B cell (primary cell): ENCODE measurements around the gene APOM. TPM values are rescaled to one million over a fixed set of nuclear protein-coding genes. Genes with fewer than 3 reads are reported as not detected.

Experiments used
- ATAC-seq: fragments of 200-7000 bp; cut with Tn5 transposase; one replicate; pipeline ENCODE4 v1.10.0; 2021; ENCODE audit warnings: low read depth, mild to moderate bottlenecking, moderate number of reproducible peaks, moderate library complexity
- CTCF ChIA-PET: fragments of 350-600 bp; sonication (Branson Sonifier 250); formaldehyde crosslinking; loops from one replicate; lab custom pipeline; 2021; ENCODE audit warnings: antibody characterized with exemption, inconsistent platforms; lab: Charles Lee
- POLR2A ChIA-PET: fragments of 350-600 bp; sonication (Branson Sonifier 250); formaldehyde crosslinking; loops from one replicate; lab custom pipeline; 2021; ENCODE audit warnings: antibody characterized with exemption; lab: Charles Lee
- DNase-seq: peaks from one replicate; pipeline ENCODE4 v3.0.0; 2013
- H2AFZ ChIP-seq: 2 replicates; pipeline ENCODE4 v1.6.1; 2012; ENCODE audit warnings: mild to moderate bottlenecking, low read depth, low read length; ENCODE audit not compliant: insufficient read depth, poor library complexity, severe bottlenecking
- H3K27ac ChIP-seq, 2 donors: 1 replicate in 1 of 2; 2 replicates in 1 of 2; pipeline ENCODE4 v1.5.1; 2012 to 2013; ENCODE audit warnings: low read length in 2 of 2, mild to moderate bottlenecking in 2 of 2, moderate library complexity in 1 of 2
- H3K27me3 ChIP-seq, 4 experiments: fragments of 200-600 bp in 1 of 4; sonication (generic) in 1 of 4; replicated peaks in 1 of 4; 1 replicate in 2 of 4; 2 replicates in 2 of 4; pipeline versions ENCODE4 v1.6.1 to v1.7.0; 2013 to 2016; ENCODE audit warnings: low read length in 3 of 4, mild to moderate bottlenecking in 2 of 4, mixed read lengths in 1 of 4, moderate library complexity in 1 of 4; ENCODE audit not compliant: insufficient read depth in 4 of 4, control insufficient read depth in 3 of 4; ENCODE audit errors: control extremely low read depth in 1 of 4
- H3K36me3 ChIP-seq, 2 experiments: replicated peaks in 1 of 2; 1 replicate in 1 of 2; 2 replicates in 1 of 2; pipeline versions ENCODE4 v1.6.1 to v1.7.1; 2013; ENCODE audit warnings: low read length in 1 of 2; ENCODE audit not compliant: insufficient read depth in 2 of 2, control insufficient read depth in 1 of 2; ENCODE audit errors: control extremely low read depth in 1 of 2, extremely low read depth in 1 of 2
- H3K4me1 ChIP-seq, 2 donors: fragments of 200-600 bp in 1 of 2; sonication (generic) in 1 of 2; 1 replicate in 1 of 2; 2 replicates in 1 of 2; pipeline versions ENCODE4 v1.5.1 to v1.6.1; 2013 to 2017; ENCODE audit warnings: low read length in 2 of 2; ENCODE audit not compliant: control insufficient read depth in 2 of 2, insufficient read depth in 2 of 2
- H3K4me2 ChIP-seq: replicated peaks from 2 replicates; pipeline ENCODE3; 2012; ENCODE audit warnings: mild to moderate bottlenecking, low read depth, low read length; ENCODE audit not compliant: poor library complexity, severe bottlenecking
- H3K4me3 ChIP-seq, 5 experiments: fragments of 200-600 bp in 1 of 5; sonication (generic) in 1 of 5; 1 replicate in 3 of 5; 2 replicates in 2 of 5; pipeline versions ENCODE4 v1.5.1 to v1.7.0; 2011 to 2016; ENCODE audit warnings: low read length in 4 of 5, mild to moderate bottlenecking in 4 of 5, low read depth in 2 of 5, control low read depth in 1 of 5, moderate library complexity in 1 of 5; ENCODE audit not compliant: insufficient read depth in 1 of 5; ENCODE audit errors: control extremely low read depth in 1 of 5, extremely low read depth in 1 of 5
- H3K79me2 ChIP-seq: fragments of 200-600 bp; sonication (generic); one replicate; pipeline ENCODE4 v1.6.0; 2016; ENCODE audit warnings: low read length; ENCODE audit not compliant: control insufficient read depth, insufficient read depth
- H3K9ac ChIP-seq: fragments of 200-600 bp; sonication (generic); 2 replicates; pipeline ENCODE4 v1.6.1; 2017; ENCODE audit warnings: mild to moderate bottlenecking, low read length, moderate library complexity
- H3K9me3 ChIP-seq, 3 donors: one replicate each; pipeline versions ENCODE4 v1.6.1 to v1.7.1; 2013; ENCODE audit warnings: low read length in 2 of 3; ENCODE audit not compliant: control insufficient read depth in 2 of 3, insufficient read depth in 1 of 3; ENCODE audit errors: control extremely low read depth in 1 of 3
- H4K20me1 ChIP-seq: 2 replicates; pipeline ENCODE4 v1.6.0; 2012; ENCODE audit warnings: mild to moderate bottlenecking, low read length; ENCODE audit not compliant: insufficient read depth, control insufficient read depth, poor library complexity, severe bottlenecking
- H3K27ac Mint-ChIP-seq: one replicate; pipeline ENCODE4 v1.8.0; 2021; ENCODE audit warnings: mixed read lengths
- H3K27me3 Mint-ChIP-seq: one replicate; pipeline ENCODE4 v1.8.0; 2021; ENCODE audit warnings: mixed read lengths
- H3K4me1 Mint-ChIP-seq: one replicate; pipeline ENCODE4 v1.8.0; 2021; ENCODE audit warnings: mixed read lengths
- H3K4me3 Mint-ChIP-seq: one replicate; pipeline ENCODE4 v1.8.0; 2021; ENCODE audit warnings: mixed read lengths
- H3K9me3 Mint-ChIP-seq: one replicate; pipeline ENCODE4 v1.8.0; 2022; ENCODE audit warnings: mixed read lengths; ENCODE audit not compliant: insufficient read depth
- EZH2 ChIP-seq: IDR thresholded peaks from 2 replicates; pipeline ENCODE4 v1.6.1; 2012; ENCODE audit warnings: borderline replicate concordance, low read depth, mild to moderate bottlenecking, moderate library complexity, low read length; ENCODE audit not compliant: insufficient read depth, poor library complexity, severe bottlenecking
- WGBS: methylation state at CpG from one replicate; pipeline ENCODE4 v1.1.5; 2013; ENCODE audit warnings: missing lambda C conversion rate; ENCODE audit not compliant: insufficient coverage; 5-methylcytosine and 5-hydroxymethylcytosine counted together
- intact Hi-C: fragments of 100-400 bp; cut with micrococcal nuclease; formaldehyde crosslinking; loops from one replicate; pipeline ENCODE4 v1.10.0; 2022
- polyA plus RNA-seq: library from polyadenylated mRNA; depleted of rRNA; stranded (reverse); fragments of >200 nt; gene quantifications from 2 replicates; pipeline ENCODE4 v1.2.3, GENCODE V29; 2012
- total RNA-seq, 2 donors: library from RNA; stranded (reverse); fragments of 120-200 nt in 1 of 2; gene quantifications; 1 replicate in 1 of 2; 2 replicates in 1 of 2; pipeline versions ENCODE4 v1.2.3 to v1.2.4, GENCODE V29; 2013 to 2022
- TF ChIP-seq, protein P1 (sequence below): fragments of 200-600 bp; IDR thresholded peaks from one replicate; pipeline ENCODE4 v1.8.0; 2022; ENCODE audit warnings: antibody characterized with exemption, mild to moderate bottlenecking

The APOM gene
- total and polyA plus RNA-seq, 2 donors (not counting 1 experiment from before 2014, with no cell fraction given), result 3.6 to 11.6 TPM

DNA sequence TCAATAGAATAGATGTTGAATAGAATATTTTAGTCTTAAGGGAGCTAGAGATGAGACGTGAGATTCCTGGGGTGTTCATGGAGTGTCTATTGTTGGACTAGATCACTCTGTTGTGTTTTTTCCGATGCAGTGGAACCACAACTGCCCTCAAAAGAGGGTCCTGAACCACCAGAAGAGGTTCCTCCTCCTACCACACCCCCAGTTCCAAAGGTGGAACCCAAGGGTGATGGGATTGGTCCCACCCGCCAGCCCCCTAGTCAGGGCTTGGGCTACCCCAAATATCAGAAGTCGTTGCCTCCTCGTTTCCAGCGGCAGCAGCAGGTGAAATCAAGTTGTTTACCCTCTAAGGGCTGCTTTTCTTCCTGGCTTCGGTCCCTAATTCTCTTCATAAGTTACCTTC lies 26.7 kb upstream of the APOM start:
- TF ChIP-seq EZH2, result no peak
- TF ChIP-seq, protein P1, sequence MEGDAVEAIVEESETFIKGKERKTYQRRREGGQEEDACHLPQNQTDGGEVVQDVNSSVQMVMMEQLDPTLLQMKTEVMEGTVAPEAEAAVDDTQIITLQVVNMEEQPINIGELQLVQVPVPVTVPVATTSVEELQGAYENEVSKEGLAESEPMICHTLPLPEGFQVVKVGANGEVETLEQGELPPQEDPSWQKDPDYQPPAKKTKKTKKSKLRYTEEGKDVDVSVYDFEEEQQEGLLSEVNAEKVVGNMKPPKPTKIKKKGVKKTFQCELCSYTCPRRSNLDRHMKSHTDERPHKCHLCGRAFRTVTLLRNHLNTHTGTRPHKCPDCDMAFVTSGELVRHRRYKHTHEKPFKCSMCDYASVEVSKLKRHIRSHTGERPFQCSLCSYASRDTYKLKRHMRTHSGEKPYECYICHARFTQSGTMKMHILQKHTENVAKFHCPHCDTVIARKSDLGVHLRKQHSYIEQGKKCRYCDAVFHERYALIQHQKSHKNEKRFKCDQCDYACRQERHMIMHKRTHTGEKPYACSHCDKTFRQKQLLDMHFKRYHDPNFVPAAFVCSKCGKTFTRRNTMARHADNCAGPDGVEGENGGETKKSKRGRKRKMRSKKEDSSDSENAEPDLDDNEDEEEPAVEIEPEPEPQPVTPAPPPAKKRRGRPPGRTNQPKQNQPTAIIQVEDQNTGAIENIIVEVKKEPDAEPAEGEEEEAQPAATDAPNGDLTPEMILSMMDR, result no peak
- Mint-ChIP-seq H3K9me3 (no peaks in the 10 kb centered on the region), H3K27me3 (no peaks in the 10 kb centered on the region), H3K4me1 (no peaks in the 10 kb centered on the region), H3K4me3 (no peak overlapping the region), H3K27ac (no peak overlapping the region)
- WGBS, result 100% methylated on average over 6 of the region's 7 CpGs
- no peak overlapping the region for H3K4me3 ChIP-seq
- ATAC-seq (no peak), DNase-seq (no peak)
- intact Hi-C loops, result no loop called here
- no peaks in the 10 kb centered on the region for H3K4me1 ChIP-seq
- peaks cover 8% of the 10 kb centered on the region for H3K79me2 ChIP-seq
- H3K4me2 ChIP-seq, result no peak overlapping the region
- no peak overlapping the region for H3K27ac ChIP-seq
- H3K36me3 ChIP-seq, result peaks cover 5 to 91% of the 10 kb centered on the region in 2 experiments
- no peak overlapping the region for H2AFZ ChIP-seq
- POLR2A ChIA-PET, result no interaction called here
- CTCF ChIA-PET, result no interaction called here
- H3K9me3 ChIP-seq, result no peaks in the 10 kb centered on the region
- no peaks in the 10 kb centered on the region for H3K27me3 ChIP-seq
- H4K20me1 ChIP-seq, result peaks cover 47% of the 10 kb centered on the region
- no peak overlapping the region for H3K9ac ChIP-seq

- no peak overlapping the region for H3K9ac ChIP-seq
- Mint-ChIP-seq H3K9me3 (no peaks in the 10 kb centered on the region), H3K27ac (no peak overlapping the region), H3K4me3 (no peak overlapping the region), H3K27me3 (no peaks in the 10 kb centered on the region), H3K4me1 (no peaks in the 10 kb centered on the region)
- no peak overlapping the region for H3K4me2 ChIP-seq
- no peaks in the 10 kb centered on the region for H3K27me3 ChIP-seq
- POLR2A ChIA-PET, result no interaction called here
- no peak overlapping the region for H2AFZ ChIP-seq
- H3K4me3 ChIP-seq, result no peak overlapping the region
- H3K4me1 ChIP-seq, result no peaks in the 10 kb centered on the region
- ATAC-seq (no peak), DNase-seq (no peak)
- WGBS, result 96% methylated on average over 18 of the region's 25 CpGs
- no peaks in the 10 kb centered on the region for H3K9me3 ChIP-seq
- peaks cover 46% of the 10 kb centered on the region for H4K20me1 ChIP-seq
- TF ChIP-seq, protein P1, result no peak
- no peak for TF ChIP-seq EZH2
- H3K27ac ChIP-seq, result no peak overlapping the region
- intact Hi-C loops, result no loop called here
- CTCF ChIA-PET, result no interaction called here
- H3K79me2 ChIP-seq, result peaks cover 6% of the 10 kb centered on the region
- peaks cover 6 to 92% of the 10 kb centered on the region in 2 experiments for H3K36me3 ChIP-seq
Observed at GRCh38 chr6:31630177-31630934, 25.3 kb upstream of the APOM start.
